Activated CD4-positive, alpha-beta T cell treated with anti-CD3 and anti-CD28 coated beads for 48 hours (primary cell): ENCODE measurements around the gene EEF1A2.

Source experiments
- DNase-seq: peaks from one replicate; pipeline ENCODE4 v3.0.0-alpha.2; 2020

EEF1A2 gene

DNA sequence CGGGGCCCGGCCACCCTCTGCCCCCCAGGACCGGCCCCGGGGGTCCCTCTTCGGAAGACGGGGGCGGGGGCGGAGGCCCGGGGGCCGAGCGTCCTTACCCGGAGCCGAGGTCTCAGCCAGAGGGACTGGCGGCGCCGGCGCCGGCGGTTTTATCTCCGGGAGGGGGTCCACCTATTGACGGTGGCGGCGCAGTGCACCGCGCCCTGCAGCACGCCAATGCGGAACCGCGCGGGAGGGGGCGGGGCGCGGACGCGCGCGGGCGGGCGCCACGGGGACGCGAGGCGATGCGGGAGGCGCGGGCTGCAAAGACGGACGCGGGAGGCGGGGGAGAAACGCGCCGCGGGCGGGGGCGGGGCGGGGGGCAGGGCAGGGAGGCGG is at the start of gene EEF1A2:
TSS of gene EEF1A2 (minus strand) at position 124 of the 378 bp plus-strand sequence. CDS start 1,320 bp downstream, outside the sequence.
- no peak for DNase-seq

DNA sequence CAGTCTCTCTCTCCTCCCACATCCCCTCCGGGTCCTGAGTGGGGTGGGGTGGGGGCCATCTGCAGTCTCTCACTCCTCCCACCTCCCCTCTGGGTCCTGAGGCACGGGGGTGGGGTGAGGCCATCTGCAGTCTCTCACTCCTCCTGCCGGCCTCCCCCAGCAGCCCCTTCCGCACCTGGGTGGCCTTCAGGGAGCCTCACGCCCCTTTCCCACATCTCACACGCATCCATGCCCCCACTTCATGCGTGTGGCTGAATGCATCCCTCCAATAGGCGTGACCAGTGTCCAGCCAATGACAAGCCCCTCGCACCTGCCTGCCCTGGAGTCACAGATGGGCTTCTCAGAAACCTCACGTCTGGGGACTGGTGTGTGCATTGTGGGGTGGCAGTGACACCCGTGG is 49.7 kb upstream of the EEF1A2 start:
- DNase-seq, result no peak

DNA sequence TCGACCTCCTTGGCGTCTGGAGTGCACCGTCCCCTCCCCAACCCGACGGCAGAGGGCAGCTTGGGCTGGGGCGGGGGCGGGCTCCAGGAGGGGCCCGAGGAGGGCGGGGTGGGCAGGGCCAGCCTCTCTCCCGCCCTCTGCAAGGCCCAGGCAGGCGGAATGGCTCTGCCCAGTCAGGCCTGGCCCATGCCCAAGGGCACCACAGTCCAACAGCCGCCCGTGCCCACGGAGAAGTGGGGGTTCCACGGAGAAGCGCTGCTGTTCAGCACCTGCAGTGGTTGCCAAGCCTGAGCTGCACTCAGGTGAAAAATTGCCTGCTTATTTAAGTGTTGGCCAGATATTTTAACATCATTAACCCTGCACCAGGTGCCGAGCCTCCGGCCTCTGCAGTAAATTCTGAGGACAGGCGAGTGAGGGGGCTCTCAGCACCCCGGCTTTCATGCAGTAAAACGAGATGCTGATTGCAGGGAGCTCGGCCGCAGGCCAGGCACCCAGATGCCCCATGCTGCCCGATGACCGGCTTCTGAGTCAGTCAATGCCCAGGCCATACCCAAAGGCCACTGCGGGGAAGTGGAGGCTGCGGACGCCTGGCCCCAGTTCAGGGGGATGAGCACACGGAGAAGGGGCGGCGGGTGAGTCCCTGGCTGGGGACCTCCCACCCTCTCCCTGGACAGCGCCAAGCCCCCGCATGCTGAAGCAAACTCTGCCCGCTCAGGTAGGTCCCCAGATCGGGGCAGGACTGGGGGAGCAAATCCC is 49.0 kb upstream of the EEF1A2 start, which contains the start of gene SRMS:
TSS of gene SRMS (minus strand) at position 25 of the 756 bp plus-strand sequence. CDS start 286 bp downstream, outside the sequence.
- no peak for DNase-seq

DNA sequence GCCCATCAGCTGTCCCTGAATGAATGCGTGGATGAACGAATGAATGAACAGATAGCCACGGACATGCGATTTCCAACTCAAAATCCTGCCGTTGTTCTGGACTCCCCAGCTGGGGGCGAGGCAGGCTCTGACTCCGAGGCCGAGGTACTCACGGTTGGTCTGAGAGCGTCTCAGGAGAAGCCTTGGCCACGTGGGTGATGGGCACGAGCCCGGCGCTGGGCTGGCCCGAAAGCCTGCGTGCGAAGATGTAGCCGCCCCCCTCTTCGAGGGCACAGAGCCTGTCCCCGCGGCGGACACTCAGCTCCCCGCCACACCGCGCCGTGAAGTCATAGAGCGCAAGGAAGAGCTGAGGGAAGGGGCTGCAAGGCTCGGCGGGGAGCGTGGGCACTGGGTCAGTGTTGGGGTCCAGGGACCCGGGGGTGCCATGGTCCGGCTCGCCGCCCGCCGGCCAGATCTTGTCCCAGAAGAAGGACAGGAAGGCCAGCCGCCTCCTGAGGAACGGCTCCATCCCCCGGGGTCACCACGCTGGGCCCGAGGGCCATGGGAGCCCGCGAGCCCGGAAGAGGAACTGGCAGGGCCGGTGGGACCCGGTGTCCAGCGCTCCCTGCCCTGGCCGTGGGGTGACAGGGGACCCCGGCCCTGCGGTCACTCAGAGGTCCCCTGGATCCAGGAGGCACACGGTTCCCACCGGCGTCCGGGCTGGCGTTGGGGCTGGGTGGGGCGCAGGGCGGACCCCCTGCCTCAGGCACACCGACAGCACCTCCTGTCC is 48.3 kb upstream of the EEF1A2 start:
- DNase-seq, result no peak

DNA sequence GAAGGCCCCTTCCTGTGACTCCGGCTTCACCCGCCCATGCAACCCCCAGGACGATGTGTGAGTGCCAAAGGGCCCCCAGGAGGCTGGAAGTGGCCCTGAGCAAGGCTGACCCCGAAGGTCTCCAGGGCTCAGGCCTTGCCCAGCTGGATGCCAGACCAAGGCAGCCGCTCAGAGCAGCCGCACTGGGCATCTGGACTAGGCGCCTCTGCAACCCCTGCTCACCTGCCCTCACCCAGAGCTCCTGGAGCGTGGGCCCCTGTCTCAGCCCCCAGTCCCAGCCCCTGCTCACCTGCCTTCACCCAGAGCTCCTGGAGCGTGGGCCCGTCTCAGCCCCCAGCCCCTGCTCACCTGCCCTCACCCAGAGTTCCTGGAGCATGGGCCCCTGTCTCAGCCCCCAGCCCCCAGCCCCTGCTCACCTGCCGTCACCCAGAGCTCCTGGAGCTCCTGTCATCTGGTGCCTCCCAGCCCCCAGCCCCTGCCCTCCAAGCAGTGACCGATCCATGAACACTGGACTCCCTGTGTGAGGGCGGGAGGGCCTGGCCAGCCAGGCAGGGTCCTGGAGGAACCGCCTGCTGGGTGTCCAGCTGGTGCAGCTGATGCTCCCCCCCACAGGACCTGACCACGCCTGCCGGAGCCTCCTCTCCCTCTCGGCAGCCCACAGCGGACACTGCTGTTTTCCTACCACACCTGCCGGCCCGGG is 47.5 kb upstream of the EEF1A2 start:
- DNase-seq, result no peak

DNA sequence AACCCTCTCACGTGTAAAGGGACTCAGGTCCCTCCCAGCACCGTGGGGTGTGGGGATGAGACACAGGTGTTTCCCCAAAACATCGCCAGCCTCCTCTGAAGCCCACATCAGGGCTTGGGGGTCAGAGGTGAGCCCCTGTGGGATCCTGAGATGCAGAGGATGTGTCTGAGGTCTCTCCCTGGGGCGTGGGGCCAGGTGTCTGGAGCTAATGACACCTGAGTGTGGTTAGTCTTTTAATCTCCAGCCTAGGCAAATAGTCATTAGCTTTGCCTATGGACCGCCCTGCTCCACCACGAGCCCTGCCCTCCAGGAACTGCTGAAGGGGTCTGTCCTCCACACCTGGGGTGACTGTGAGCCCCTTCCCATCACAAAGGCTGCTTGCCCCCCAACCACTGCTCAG is 46.9 kb upstream of the EEF1A2 start:
- no peak for DNase-seq

DNA sequence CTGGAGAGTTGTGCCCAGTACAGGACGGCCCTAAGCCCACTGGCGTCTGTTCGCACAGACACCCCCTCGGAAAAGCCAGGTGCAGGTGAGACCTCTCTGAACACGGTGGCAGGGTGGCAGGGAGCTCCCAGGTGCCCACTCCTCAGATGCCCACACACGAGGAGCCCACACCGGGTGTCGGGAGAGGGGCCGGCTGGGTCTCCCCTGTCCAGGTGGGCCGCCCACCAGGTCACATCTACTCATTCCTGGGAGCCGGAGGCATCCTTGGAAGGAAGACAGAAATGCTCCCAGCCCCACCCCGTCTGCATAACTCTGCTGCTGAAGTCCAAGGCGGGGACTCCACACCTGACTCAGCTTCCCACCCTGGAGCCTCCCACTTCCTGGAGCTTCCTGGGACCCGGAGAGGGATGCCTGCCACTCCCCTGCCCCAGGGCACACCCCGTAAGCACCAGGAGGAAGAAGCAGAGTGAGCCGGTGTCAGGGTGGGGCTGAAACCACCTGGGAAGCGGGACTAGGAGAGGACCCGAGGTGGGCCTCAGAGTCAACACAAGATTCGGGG is 46.2 kb upstream of the EEF1A2 start:
- DNase-seq, result no peak

DNA sequence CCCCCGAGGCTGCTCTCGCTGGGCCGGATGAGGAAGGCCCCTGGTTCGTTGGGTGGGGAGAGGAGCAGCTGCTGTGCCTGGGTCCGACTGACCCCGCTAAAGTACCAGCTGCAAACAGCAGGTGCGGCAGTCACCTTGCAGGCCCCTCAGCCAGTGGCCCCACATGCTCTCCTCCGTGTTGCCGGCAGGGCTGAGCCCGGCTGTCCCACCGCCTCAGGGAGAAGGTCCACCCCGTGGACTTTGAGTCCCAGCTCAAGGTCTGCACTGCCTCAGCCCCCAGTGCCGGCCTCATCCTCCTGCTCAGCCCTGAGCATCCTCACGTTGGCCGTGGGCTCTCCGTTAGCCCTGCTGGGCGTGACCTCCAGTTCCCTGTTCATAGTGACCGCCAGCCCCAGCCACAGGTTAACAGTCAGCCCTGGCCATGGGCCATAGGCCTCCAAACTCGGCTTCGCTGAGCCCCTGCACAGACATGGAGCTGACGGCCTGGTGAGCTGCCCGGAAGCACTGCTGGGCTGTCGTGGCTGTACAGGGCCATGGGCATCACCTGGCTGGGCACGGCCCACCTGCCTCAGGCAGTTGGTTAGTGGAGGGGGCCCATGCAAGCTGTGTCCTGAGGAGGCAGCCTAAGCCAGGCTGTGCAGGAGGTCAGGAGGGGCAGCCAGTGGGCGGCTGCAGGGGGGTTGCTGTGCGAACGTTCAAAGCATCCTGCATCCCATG is 45.5 kb upstream of the EEF1A2 start:
- no peak for DNase-seq

DNA sequence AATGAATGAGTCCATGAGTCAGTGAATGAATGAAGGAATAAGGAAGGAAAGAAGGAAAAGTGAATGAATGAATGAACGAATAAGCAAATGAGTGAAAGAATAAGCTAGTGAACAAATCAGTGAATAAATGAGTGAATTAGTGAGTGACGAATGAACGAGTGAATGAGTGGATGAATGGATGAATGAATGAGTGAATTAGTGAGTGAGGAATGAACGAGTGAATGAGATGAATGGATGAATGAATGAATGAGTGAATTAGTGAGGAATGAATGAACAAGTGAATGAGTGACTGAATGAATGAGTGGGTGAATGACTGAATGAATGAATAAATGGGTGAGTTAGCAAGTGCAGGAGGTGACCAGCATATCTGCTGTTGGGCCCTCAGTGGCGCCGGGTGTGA is 44.9 kb upstream of the EEF1A2 start:
- DNase-seq, result no peak

DNA sequence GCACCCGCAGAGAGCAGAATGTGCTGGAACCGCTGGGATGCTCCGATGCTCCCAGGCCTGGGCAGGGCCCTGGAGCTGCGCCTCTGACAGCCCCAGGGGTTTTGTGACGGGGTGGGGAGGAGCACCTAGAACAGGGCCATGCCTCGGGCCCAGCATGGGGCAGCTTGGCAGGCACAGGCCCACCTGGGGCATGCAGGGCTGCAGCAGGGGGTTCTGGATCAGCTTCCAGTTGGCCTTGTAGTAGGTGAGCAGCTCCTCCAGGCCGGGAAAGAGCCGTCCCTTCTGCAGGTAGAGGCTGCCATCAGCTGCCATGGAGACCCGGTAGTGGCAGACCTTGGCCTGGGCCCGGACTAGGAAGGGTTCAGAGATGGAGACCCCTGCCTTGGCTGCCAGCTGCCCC is 44.2 kb upstream of the EEF1A2 start:
- DNase-seq, result no peak

DNA sequence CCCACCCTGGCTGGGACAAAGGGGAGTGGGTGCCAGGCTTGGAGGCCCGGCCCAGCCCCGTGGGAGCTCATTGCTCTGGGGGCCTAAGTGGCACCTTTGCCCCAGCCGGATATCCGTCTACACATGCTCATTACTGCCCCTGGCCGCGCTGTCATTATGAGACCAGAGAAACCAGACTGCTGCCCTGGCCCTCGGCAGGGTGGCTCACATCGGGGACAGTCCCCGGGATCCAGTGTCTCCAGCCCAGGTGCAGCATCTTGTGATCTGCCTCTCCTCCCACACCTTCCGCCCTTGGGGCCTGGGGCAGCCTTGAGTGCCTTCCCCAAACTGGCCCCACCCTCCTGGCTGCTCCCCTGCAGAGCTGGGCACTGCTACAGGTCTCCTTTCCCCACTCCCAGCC is 43.8 kb upstream of the EEF1A2 start:
- DNase-seq, result no peak

DNA sequence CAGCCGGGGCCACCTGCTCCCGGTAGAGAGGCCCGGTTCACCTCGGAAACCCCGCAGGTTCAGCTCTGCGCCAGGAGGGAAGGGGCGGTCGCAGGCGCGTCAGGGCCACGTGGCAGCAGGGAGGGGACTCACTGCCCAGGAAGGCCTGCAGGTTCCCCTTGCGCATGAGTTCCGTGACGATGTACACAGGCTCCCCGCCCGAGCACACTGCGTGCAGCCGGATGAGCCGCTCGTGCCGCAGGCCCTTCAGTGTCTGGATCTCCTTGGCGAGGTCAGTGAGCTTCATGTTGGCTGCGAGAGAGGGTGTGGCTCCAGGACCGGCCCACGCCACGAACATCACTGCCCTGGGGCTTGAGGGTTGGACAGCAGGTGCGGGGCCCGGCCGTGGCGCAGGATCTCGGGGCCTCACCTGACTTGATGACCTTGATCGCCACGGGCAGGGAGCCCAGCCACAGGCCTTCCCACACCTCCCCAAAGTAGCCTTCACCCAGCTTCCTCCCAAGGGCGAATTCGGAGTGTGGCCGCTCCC is 43.2 kb upstream of the EEF1A2 start:
- no peak for DNase-seq

DNA sequence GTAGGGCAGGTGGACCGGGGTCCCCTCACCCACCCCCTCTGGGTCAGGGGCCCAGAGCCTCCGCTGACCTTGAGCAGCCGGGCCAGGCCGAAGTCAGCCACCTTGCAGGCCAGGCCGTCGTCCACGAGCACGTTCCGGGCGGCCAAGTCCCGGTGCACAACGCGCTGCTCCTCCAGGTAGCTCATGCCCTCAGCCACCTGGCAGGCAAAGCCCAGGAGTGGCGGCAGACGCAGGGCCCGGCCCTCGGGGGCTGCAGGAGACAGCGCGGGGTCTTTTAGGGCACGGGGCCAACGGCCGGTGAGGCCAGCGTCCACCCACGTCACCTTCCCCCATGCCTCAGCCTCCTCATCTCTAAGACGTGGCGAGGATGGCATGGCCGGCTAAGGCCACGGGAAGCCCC is 42.5 kb upstream of the EEF1A2 start:
- DNase-seq, result no peak

DNA sequence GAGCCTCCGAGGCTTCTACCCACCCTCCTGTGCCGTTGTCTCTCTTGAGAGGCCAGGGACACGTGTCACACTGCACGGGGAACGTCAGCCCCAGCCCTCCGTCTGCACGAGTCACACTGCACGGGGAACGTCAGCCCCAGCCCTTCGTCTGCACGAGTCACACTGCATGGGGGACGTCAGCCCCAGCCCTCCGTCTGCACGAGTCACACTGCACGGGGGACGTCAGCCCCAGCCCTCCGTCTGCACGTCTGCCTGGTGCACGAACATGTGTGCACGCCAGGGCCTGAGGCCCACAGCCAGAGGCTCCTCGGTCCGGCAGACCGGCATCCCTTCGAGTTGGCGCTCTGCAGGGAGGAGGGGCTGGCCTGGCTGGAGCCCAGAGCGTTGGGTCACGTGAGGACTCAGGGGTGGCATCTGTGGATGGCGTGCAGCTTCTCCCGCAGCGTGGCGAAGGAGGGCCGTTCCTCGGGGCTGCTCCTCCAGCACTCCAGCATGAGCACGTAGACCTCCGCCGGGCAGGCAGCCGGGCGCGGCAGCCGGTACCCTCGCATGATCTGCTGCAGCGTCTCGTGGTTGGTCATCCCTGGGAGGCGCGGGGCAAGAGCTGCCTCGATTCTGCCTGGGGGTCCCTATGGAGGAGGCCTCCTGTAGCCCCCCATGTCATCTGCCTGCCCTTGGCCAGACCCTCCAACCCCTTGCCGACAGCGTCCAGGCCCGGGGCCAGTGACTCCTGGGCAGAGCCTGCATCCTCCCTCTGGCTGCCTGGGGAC is 41.7 kb upstream of the EEF1A2 start:
- DNase-seq, result no peak

DNA sequence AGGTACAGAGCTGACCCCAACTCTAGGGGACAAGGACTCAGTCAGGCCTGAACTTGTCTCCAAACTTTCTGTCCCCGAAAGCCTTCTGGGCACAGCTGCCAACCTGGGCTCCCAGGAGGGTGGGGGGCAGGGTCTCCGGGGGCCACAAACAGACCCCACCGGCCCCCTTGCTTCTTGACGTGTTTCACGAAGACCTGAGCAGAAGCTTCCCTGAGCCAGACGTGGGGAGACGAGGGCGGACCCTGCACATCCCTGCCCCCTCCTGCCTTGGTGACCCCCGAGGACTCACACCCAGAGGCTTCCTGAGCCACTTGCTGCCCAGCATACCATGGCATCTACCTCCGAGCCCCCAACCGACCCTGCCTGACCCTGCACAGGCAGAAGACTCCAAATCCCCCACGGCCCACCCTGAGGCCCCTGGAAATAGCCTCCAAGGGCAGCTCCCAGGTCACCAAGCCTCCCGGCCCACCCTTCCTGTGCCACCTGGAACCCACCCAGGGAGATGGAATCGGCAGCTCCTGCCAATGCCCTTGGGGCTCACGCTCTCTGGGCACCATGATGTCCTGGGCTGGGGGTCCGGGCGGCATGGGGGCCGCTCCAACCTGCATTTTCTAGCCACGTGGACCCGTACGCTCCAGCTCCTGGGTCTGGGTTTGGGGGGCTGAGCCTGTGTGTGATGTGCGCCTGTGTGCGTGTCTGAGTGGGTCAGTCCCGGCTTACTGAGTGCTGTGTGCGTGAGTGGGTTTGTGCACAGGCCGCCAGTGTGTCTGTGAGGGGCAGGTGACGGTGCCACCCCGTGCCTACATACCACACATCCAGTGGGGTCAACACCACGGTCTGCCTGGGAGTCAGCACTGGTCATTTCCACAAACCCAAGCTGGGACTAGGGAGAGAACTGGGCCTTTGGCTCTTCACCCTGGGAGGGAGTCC is 40.8 kb upstream of the EEF1A2 start:
- no peak for DNase-seq

DNA sequence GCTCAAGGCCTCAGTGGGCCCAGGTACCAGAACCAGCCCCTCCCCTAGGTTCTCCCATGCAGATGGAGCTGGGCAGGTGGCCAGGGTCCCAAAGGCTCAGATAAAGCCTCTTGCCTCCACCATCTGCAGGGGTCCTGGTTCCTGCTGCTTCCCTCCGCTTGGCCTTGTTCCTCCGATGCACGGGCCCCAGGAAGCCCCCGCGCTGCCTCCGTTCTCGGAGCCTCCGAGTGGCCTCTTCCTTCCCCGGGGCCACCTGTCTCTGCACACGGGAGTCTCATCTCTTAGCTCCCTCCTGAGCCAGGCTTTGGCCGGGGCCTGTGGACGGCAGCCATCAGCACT is 40.2 kb upstream of the EEF1A2 start:
- DNase-seq, result no peak

DNA sequence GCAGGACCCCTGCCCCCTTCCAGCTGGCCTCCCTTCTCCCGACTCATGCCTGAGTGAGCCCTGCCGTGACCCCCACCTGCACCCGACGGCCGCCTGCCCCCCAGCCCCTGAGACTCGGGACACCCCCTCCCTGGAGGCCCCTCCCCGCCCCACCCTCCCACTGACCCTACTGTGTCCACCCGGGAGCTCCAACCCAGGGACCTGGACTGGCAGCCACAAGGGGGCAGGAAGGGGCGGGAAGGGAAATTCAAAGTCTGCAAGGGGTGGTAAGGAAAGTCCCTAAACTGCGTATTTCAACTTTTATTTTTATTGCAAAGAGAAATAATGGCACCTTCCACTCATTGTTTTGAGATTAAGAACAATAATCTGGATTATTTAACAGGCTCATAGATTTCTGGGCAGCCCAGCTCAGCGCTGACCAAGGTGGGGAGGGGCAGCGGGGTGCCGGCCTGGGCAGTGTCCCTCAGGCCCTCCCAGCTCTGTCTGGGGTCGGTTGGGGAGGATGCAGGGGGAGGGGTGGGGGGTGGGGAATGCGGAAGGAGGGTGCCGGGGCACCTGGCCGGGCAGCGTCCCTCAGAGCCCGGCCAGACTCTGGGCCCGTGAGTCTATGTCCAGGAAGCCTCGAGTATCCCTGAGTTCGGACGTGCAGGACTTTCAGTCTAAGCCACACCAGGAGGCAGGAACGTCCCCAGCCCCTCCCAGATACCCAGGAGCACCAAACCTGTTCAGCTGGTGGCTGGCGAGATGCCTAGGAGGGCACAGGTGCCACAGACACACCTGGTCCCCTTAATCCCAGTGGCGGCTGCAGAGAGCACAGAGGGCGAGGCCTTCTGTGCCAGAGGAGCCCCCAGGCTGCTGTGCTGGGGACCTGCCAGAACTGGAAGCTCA is 39.6 kb upstream of the EEF1A2 start:
- DNase-seq, result no peak

DNA sequence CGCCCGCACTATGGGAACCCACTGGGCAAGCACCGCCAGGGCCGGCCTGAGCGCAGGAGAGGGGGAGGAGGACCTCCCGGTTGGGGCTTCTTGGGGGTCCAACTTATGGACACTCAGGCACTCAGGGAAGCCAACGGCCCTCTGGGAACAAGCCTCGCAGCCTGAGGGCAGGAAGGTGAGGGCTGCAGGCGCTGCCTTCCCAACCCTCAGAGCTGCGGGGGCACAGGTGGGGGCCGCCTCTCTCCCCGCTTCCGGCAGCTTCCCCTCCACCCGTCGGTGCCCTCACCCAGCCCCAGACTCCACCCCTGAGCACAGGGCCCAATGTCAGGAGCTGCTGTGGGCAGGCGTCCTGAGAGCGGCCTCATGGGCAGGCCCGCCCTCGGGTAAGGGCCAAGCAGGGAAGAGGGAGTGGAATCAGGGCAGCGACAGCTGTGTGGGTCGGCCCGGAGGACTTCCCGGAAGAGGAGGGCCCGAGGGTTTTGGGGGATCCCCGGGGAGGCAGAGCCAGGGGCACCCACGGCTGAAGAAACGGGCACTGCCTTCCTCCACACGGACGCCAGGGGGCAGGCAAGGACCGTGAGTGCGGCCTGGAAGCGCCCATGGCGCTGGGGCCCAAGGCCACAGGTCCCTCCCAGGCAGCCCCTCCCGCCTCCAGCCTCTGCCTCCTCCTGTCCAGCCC is 38.8 kb upstream of the EEF1A2 start:
- peak; percentile 97 for DNase-seq

DNA sequence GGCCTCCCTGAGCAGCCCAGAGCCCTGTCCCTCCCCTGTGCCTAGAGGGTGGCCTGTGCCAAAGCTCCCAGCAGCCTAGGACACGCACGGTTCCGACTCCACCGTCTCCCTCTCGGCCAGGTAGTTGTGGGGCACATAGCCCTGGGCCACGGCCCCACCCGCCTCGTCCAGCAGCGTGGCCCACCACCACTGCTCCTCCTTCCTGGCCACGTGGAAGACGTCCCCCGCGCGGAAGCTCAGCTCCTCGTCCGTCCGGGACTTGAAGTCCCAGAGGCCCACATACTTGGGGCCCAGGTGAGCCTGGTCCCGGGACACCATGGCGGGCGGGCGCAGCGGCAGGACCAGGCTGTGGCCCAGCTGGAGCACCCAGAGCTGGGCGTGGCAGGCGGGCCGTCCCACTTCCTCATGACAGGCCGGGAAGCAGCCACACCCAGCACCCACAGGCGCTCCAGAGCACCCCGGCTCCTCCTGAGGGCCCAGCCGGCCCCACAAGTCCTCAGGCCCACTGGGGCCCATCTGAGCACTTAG is 38.2 kb upstream of the EEF1A2 start, which contains the start of gene PTK6:
TSS of gene PTK6 (minus strand) at position 380 of the 528 bp plus-strand sequence. CDS start at position 318, 62 bp downstream.
- DNase-seq, result peak; percentile 61
